Uterus (tissue), 2 donors: Measurements from ENCODE around the gene CCL8.

Experiments
- CTCF ChIP-seq, 4 experiments: fragments of 200-600 bp in 2 of 4; fragments of 450-650 bp in 2 of 4; sonication (generic) in 2 of 4; IDR thresholded peaks; one replicate each; pipeline ENCODE4 v1.5.1; 2016 to 2019; ENCODE audit warnings: antibody characterized with exemption in 4 of 4, mild to moderate bottlenecking in 2 of 4, moderate library complexity in 1 of 4
- POLR2A ChIP-seq, 2 donors: fragments of 450-650 bp; IDR thresholded peaks; one replicate each; pipeline ENCODE4 v1.6.1; 2016; ENCODE audit warnings: antibody characterized with exemption in 2 of 2, mild to moderate bottlenecking in 1 of 2, moderate library complexity in 1 of 2

- no peak for TF ChIP-seq CTCF (IDR thresholded peaks at IDR 0.05)
- TF ChIP-seq POLR2A (IDR thresholded peaks at IDR 0.05): no peak
Measured at GRCh38 chr17:34370376-34370996, 51.3 kb downstream of the CCL8 start.
